CD4-positive, alpha-beta T cell treated with Interleukin-21 for 1 hour (primary cell): ENCODE measurements around the gene NABP1.

Experiments used
- DNase-seq: peaks from one replicate; pipeline ENCODE4 v3.0.0-alpha.2; 2020

The NABP1 gene

DNA sequence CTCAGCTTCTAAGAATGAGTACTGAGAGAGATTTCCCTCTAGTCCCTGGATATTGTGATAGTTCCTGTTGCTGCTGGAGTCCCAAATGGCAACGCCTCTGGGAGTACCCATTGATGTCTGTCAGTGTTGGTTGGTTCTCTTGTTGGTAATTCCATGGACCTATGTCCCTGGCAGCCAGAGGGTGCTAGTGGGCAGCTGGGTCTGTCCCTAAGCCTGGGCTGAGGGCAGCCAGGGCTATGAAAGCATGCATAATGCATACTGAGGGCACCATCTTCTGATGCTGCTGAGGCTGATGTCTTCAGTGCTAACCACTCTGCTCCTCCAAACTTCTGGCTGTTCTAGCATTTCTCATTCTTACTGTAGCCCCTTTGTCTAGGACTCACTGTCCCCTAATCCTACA lies 35.9 kb downstream of the NABP1 start:
- no peak for DNase-seq

- DNase-seq: no peak
These were observed 37.0 kb downstream of the NABP1 start for GRCh38 chr2:191714925-191715324.

DNA sequence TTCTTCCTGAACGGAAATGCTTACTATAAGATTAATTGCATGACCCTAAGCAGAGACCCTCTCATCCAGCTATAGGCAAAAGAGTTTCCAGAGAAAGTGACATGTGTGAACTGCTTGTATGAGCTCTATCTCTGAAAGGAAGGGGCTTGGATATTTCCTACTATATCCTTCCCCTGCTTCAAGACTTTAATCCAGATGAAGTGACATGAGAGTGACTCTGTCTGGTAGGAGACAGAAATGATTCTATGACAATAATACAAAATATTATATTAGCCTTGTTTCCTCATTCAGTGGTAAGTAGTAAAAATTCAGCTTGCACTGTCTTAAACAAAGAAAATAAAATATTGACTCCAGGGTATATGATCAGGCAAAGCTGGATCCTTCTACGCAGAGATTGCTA lies 37.5 kb downstream of the NABP1 start:
- DNase-seq: no peak

DNA sequence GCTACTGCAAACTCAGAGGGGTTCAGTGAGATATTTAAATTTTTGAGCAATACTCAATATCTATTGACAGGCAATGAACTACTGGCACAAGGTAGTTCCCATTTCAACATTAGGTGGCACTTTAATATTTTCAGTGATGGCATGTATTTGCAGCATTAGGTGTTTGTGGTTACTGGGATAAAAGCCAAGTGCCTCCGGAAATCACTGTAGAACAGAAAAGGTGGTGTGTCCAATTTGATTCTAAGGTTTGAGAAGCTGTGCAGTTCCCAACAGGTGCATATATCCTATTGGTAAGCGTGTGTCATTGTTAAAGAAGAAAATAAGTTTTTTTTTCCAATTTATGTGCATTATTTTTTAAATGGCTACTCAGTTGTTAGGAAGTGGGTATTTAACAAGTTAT lies 41.3 kb downstream of the NABP1 start:
- DNase-seq: no peak

DNA sequence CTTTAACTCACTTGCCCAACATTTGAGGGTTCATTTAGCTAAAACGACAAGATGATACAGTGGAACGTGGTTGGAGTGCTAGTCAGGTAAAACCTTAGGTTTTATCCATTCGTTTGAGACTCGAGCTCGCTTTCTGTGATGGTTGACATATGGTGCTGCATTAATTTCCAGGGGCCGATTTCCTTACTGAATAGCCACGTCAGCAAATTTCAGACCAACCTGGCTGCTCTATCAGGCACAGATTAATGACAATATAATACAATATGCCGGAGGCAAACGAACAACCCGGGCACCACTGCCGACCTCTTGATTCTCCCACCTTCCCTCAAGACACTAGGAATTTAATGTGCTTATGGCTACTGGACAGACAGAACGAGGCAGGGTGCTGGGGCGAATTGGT lies 42.0 kb downstream of the NABP1 start:
- no peak for DNase-seq

DNA sequence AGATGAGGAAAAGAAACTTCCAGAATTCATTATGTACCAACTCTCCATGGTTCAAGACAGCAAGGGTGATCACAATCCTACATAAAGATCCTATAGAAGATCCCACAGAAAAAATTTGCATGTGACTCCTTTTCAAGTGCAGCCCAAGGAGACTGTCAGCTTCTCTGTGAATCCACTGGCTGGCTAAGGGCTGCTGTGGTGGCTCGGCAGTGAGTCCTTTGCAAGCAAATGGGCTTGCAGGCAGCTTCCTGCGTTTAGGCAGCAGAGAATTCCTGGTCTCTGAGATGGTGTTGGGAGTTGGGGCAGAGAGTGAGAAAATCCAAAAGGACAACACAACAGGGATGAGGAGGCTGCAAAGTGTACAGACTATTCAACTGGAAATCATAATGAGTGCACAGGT lies 43.4 kb downstream of the NABP1 start:
- no peak for DNase-seq

DNA sequence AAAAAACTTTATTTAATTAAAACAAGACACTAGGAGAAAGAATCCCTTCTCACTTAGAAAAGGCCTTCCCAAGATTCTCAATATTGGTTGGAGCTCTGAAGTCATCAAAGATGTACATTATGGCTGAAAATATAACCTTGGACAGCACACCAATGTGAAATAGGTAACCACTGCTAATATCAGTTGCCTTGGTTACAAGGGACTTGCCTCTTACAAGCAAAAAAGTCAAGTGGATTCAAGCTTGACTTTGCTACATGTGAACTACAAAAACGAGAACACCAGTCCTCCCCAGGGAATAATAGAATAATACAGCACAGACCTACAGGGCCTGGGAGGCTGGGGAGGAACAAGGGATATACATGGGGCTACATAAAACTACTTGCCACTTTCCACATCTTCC lies 46.1 kb downstream of the NABP1 start:
- DNase-seq: no peak

DNA sequence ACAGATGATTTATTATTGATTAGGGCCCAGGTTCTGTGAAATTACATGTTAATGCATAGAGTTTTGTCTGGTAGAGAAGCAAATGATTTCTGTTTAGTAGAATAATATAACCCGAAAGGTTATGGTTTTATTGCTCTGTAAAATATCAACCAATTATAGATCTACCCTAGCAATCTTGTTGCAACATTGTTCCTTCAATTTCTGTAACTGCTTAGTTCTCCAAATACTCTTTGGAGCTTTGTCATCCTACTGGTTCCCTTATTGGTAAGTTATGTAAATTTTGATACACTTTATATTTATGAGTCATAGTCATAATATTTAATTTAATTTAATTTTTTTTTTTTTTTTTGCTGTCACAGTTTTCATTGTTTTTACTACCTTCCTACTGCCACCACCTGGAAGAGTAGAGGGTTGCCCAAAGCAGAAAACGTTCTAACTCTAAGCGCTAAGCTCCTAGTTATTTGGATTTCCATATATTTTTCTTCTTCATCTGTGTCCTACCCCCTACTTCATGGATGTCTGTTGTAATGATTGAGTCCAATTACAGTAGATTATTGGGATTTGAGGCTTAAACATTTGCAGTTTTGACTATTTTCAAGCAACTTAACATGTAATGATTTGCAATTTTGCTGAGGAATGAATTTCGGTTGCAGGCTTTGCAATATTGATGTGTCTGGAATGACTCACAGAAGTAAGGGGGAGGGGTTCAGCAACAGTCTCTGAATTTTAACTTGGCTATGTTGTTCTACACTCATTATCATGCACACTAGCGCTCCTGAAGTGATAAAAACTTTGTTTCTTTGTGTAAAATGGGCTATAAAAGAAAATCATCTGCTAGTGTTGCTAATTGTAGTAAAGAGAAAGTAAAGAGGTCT lies 51.1 kb downstream of the NABP1 start:
- no peak for DNase-seq

DNA sequence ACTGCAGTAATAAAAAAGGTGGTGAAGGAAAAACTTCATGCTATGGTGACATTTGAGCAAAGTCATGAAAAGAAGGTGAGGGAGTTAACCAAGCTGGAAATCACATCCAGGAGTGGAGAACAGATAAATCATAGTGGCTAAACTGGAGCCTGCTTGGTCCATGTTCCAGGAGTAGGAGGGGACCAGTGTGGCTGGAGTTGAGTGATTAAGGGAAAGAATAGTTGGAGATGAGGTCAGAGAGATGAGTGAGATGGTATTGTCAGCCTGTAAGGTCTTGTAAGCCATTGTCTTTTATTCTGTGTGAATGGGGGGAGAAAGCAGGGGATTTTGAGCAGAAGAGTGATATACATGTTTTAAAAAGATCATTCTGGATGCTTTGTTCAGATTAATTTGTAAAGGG lies 52.3 kb downstream of the NABP1 start:
- no peak for DNase-seq
